ENCODE measurements around the gene ZNF324.

GRCh38 chr19:58466089-58466759 lies 656 bp upstream of the ZNF324 start:
- no peak for TF ChIP-seq CTCF (conservative IDR thresholded peaks at IDR 0.05; ENCODE audit: low read length)
- no peak for TF ChIP-seq EZH2phosphoT487 (IDR thresholded peaks at IDR 0.05; ENCODE audit: borderline replicate concordance, low read depth, low read length)
